HepG2 (cell line): ENCODE results near the gene KLF15.

Experiments
- CEBPB ChIP-seq: IDR thresholded peaks from 2 replicates; pipeline ENCODE4 v1.6.1; 2011; ENCODE audit warnings: low read depth, low read length, improper control_type of control experiment, borderline replicate concordance
- CHD2 ChIP-seq: IDR thresholded peaks from 2 replicates; pipeline ENCODE4 v1.6.1; 2011; ENCODE audit warnings: low read depth, low read length, improper control_type of control experiment
- EP300 ChIP-seq, 3 experiments: sonication (generic) in 1 of 3; formaldehyde crosslinking in 1 of 3; IDR thresholded peaks; 2 replicates each; pipeline versions ENCODE4 v1.5.1 to v1.6.1; 2011 to 2020; ENCODE audit warnings: low read depth in 2 of 3, low read length in 2 of 3, borderline replicate concordance in 1 of 3, improper control_type of control experiment in 1 of 3, mild to moderate bottlenecking in 1 of 3, missing genetic modification reagents in 1 of 3, moderate library complexity in 1 of 3
- KLF9 ChIP-seq: IDR thresholded peaks from 2 replicates; pipeline ENCODE4 v1.6.1; 2016; ENCODE audit warnings: low read depth
- MYC ChIP-seq: sonication (generic); formaldehyde crosslinking; IDR thresholded peaks from 2 replicates; pipeline ENCODE4 v1.9.0; 2021; ENCODE audit warnings: missing genetic modification reagents, borderline replicate concordance
- POLR2A ChIP-seq, 2 experiments: IDR thresholded peaks; 2 replicates each; pipeline ENCODE4 v1.6.1; 2011; ENCODE audit warnings: low read depth in 2 of 2, low read length in 2 of 2, mild to moderate bottlenecking in 1 of 2, moderate library complexity in 1 of 2; ENCODE audit not compliant: insufficient read depth in 1 of 2
- RARA ChIP-seq: IDR thresholded peaks from 2 replicates; pipeline ENCODE4 v1.6.1; 2016; ENCODE audit warnings: missing genetic modification reagents, missing compliant biosample characterization
- REPIN1 ChIP-seq: sonication (generic); formaldehyde crosslinking; IDR thresholded peaks from 2 replicates; pipeline ENCODE4 v1.8.0; 2022; ENCODE audit warnings: missing genetic modification reagents, low read depth, mild to moderate bottlenecking, borderline replicate concordance
- SMARCE1 ChIP-seq: fragments of 450-650 bp; IDR thresholded peaks from 2 replicates; pipeline ENCODE4 v1.6.1; 2017; ENCODE audit warnings: borderline replicate concordance
- TAF1 ChIP-seq: sonication (generic); formaldehyde crosslinking; IDR thresholded peaks from 2 replicates; pipeline ENCODE4 v1.4.0; 2020; ENCODE audit warnings: missing genetic modification reagents
- ZNF549 ChIP-seq: sonication (generic); formaldehyde crosslinking; IDR thresholded peaks from 2 replicates; pipeline ENCODE4 v1.5.0; 2020; ENCODE audit warnings: missing genetic modification reagents
- TF ChIP-seq, protein P1 (sequence below): sonication (generic); formaldehyde crosslinking; IDR thresholded peaks from 2 replicates; pipeline ENCODE4 v1.5.0; 2020; ENCODE audit warnings: mild to moderate bottlenecking, missing genetic modification reagents, moderate library complexity
- TF ChIP-seq, protein P2 (sequence below): sonication (generic); formaldehyde crosslinking; IDR thresholded peaks from 2 replicates; pipeline ENCODE4 v1.4.0; 2020; ENCODE audit warnings: missing genetic modification reagents
- TF ChIP-seq, protein P3 (sequence below): sonication (generic); formaldehyde crosslinking; IDR thresholded peaks from 2 replicates; pipeline ENCODE4 v1.4.0; 2020; ENCODE audit warnings: missing genetic modification reagents

DNA sequence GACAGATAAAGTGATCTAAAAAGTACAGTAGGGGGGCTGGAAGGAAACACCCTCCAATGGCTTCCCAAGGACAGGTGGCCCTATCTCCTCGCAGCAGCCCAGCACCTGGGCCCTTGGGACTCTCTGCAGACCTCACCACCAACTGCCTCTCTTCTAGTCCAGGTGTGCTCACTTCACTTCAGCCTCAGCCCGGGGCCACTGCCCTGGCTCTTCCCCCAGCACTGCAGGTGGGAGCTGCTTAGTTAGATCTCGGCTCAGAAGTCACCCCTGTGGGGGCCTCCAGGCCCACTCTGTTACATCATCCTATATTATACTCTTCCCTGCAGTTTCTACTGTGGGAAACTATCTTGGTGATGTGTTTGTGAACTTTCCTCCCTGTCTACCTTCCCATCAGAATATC, 2.0 kb downstream of the KLF15 start:
- TF ChIP-seq REPIN1 (CRISPR knock-in tag) = no peak
- TF ChIP-seq POLR2A (IDR thresholded peaks at IDR 0.05; ENCODE audit: insufficient read depth in 1 of 2, low read depth in 2 of 2, low read length in 2 of 2) = no peak
- TF ChIP-seq ZNF549 (CRISPR knock-in tag) = no peak
- TF ChIP-seq, protein P1, sequence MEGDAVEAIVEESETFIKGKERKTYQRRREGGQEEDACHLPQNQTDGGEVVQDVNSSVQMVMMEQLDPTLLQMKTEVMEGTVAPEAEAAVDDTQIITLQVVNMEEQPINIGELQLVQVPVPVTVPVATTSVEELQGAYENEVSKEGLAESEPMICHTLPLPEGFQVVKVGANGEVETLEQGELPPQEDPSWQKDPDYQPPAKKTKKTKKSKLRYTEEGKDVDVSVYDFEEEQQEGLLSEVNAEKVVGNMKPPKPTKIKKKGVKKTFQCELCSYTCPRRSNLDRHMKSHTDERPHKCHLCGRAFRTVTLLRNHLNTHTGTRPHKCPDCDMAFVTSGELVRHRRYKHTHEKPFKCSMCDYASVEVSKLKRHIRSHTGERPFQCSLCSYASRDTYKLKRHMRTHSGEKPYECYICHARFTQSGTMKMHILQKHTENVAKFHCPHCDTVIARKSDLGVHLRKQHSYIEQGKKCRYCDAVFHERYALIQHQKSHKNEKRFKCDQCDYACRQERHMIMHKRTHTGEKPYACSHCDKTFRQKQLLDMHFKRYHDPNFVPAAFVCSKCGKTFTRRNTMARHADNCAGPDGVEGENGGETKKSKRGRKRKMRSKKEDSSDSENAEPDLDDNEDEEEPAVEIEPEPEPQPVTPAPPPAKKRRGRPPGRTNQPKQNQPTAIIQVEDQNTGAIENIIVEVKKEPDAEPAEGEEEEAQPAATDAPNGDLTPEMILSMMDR (CRISPR knock-in tag) = no peak
- TF ChIP-seq, protein P2, sequence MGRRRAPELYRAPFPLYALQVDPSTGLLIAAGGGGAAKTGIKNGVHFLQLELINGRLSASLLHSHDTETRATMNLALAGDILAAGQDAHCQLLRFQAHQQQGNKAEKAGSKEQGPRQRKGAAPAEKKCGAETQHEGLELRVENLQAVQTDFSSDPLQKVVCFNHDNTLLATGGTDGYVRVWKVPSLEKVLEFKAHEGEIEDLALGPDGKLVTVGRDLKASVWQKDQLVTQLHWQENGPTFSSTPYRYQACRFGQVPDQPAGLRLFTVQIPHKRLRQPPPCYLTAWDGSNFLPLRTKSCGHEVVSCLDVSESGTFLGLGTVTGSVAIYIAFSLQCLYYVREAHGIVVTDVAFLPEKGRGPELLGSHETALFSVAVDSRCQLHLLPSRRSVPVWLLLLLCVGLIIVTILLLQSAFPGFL (CRISPR knock-in tag) = no peak
- TF ChIP-seq MYC (CRISPR knock-in tag) = no peak
- TF ChIP-seq, protein P3, sequence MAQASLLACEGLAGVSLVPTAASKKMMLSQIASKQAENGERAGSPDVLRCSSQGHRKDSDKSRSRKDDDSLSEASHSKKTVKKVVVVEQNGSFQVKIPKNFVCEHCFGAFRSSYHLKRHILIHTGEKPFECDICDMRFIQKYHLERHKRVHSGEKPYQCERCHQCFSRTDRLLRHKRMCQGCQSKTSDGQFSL (CRISPR knock-in tag) = no peak
- TF ChIP-seq KLF9 (CRISPR knock-in tag) = no peak
- TF ChIP-seq CHD2 = no peak
- no peak for TF ChIP-seq SMARCE1
- TF ChIP-seq RARA (CRISPR knock-in tag) = no peak
- no peak for TF ChIP-seq CEBPB
- TF ChIP-seq TAF1 (CRISPR knock-in tag) = no peak
- no peak for TF ChIP-seq EP300 (IDR thresholded peaks at IDR 0.05; ENCODE audit: low read depth in 2 of 2, low read length in 2 of 2)
- no peak for TF ChIP-seq EP300 (CRISPR knock-in tag; IDR thresholded peaks at IDR 0.05; ENCODE audit: borderline replicate concordance)
